Measurements from ENCODE around the gene TRIO.

TRIO gene

GRCh38 chr5:14462681-14463080, 319.5 kb downstream of the TRIO start:
- no peak overlapping the region for H3K4me3 ChIP-seq (ENCODE audit: low read depth, low read length)
- DNase-seq (ENCODE audit: low read depth), result no peak
- TF ChIP-seq CTCF (IDR thresholded peaks at IDR 0.05; ENCODE audit: control insufficient read depth, extremely low read depth, insufficient read depth), result no peak

GRCh38 chr5:14463629-14464028, 320.5 kb downstream of the TRIO start:
- H3K4me3 ChIP-seq (ENCODE audit: low read depth, low read length), result no peak overlapping the region
- DNase-seq (ENCODE audit: low read depth), result peak; percentile 41

GRCh38 chr5:14464096-14464495, 321.0 kb downstream of the TRIO start:
- TF ChIP-seq CTCF (IDR thresholded peaks at IDR 0.05; ENCODE audit: control insufficient read depth, extremely low read depth, insufficient read depth), result no peak
- no peak for DNase-seq (ENCODE audit: low read depth)
- H3K4me3 ChIP-seq (ENCODE audit: low read depth, low read length), result no peak overlapping the region

More at GRCh38 chr5:14463629-14464028, 320.5 kb downstream of the TRIO start:
- no peak for TF ChIP-seq CTCF (IDR thresholded peaks at IDR 0.05; ENCODE audit: control insufficient read depth, extremely low read depth, insufficient read depth)

GRCh38 chr5:14464671-14465070, 321.5 kb downstream of the TRIO start:
- H3K4me3 ChIP-seq (ENCODE audit: low read depth, low read length), result no peak overlapping the region
- TF ChIP-seq CTCF (IDR thresholded peaks at IDR 0.05; ENCODE audit: control insufficient read depth, extremely low read depth, insufficient read depth), result no peak
- no peak for DNase-seq (ENCODE audit: low read depth)

- no peak for DNase-seq (ENCODE audit: low read depth)
- no peak for TF ChIP-seq CTCF (IDR thresholded peaks at IDR 0.05; ENCODE audit: control insufficient read depth, extremely low read depth, insufficient read depth)
Measured at GRCh38 chr5:14465116-14465515, 322.0 kb downstream of the TRIO start.

GRCh38 chr5:14465776-14466175, 322.6 kb downstream of the TRIO start:
- TF ChIP-seq CTCF (IDR thresholded peaks at IDR 0.05; ENCODE audit: control insufficient read depth, extremely low read depth, insufficient read depth), result no peak
- no peak for DNase-seq (ENCODE audit: low read depth)
- H3K4me3 ChIP-seq (ENCODE audit: low read depth, low read length), result no peak overlapping the region

More at GRCh38 chr5:14465116-14465515, 322.0 kb downstream of the TRIO start:
- H3K4me3 ChIP-seq (ENCODE audit: low read depth, low read length), result no peak overlapping the region

- H3K4me3 ChIP-seq (ENCODE audit: low read depth, low read length), result no peak overlapping the region
- DNase-seq (ENCODE audit: low read depth), result no peak
- TF ChIP-seq CTCF (IDR thresholded peaks at IDR 0.05; ENCODE audit: control insufficient read depth, extremely low read depth, insufficient read depth), result no peak
Measured at GRCh38 chr5:14467251-14467650, 324.1 kb downstream of the TRIO start.
